GM19193 (cell line): Measurements from ENCODE around the gene ZBED4.

ENCODE experiments used
- POLR2A ChIP-seq: IDR thresholded peaks from 4 replicates; pipeline ENCODE4 v1.6.1; 2011; ENCODE audit not compliant: insufficient read depth, insufficient read length; ENCODE audit errors: extremely low read depth

ZBED4 gene

DNA sequence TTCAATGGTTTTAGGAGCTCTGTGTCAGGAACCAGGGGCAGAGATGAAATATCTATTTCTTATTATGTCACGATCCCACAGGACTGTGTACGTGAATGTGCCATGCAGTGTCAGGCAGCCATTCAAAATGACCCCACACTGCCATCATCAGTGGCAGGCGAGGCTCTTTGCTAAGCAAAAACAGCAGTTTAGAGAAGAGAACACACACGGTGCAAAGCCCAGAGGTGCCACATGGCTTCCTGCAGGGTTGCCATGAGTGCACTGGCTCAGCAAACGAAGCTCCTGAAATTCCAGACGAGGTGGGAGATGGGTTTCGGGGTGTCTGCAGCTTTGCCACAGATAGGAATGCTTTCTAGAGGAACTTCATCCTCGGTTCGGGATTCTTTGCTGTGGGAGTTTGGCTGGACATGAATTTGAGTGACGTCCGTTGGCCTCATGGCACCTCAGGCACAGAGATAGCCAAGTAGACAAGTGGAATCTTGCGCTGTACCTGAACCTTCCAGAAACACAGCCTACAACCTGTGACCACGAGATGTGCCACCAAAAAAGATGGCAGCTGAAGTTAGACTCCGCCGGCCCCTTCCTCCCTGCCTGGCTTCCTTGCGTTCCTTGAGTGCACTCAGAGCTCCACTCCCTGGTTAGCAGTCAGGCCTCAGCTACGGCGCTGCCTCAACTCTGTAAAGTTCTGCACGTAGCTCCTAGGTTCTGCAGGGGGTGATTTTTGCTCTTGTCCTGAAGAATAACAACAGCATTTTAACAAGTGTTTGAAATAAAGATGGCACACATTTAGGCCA, 7.8 kb upstream of the ZBED4 start:
- TF ChIP-seq POLR2A, result no peak

DNA sequence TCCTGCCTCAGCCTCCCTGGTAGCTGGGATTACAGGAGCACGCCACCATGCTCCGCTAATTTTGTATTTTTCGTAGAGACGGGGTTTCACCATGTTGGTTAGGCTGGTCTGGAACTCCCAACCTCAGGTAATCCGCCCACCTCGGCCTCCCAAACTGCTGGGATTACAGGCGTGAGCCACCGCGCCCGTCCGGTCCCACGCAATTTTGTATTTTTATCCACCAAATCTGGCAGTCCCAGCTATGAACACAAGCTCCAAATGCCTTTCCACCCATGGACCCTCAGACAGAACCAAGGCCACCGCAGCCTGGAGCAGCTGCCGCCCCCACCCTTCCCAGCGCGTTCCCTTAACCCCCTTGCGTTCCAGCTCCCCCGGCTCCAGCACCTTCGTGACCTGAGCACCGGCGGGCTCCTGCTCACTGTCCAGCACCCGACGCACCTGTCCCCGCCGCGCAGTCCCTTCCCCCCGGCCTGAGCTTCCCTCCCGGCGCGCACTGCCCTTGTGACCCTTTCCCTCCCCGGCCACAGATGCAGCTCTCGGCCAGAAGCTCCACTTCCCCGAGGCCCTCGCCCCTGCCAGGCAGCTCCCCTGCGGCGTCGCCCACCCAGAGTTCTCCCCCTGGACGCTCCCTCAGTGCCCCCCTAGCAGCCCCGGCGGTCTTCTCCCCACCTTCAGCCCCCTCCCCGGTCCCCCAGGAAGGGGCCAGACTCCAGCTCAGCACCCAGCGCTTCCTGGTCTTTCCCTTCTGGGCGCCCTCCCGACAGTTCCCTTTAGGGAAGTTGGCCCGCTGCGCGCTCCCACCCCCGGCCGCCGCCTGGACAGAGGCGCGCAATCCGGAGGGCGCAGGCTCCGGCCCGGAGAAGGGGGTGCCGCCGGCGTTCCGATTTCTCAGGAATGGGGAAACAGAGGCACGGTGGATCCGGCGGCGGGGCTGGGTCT, 5.6 kb upstream of the ZBED4 start:
- TF ChIP-seq POLR2A, result no peak

DNA sequence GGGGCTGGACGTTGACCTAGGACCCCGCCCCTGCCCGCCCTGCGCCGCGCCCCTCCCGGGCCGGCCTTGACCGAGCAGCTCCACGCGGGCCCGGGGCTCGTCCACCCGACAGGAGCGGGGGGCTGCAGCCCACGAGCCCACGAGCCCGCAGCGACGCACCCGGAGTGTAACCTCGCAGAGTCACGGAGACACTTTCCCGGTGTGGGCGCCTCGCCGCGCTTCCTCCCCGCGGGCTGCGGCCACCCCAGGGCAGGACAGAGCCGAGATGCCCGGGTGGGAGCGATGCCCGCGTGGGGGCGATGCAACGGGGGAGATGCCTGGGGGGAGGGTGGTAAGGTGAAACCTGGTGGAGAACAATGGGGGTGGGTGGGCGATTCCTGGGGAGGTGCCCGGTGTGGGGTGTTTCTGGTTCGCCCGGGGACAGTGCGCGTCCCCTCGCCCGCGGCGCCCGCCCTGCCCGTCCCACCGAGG, 4.9 kb upstream of the ZBED4 start:
- TF ChIP-seq POLR2A, result no peak

DNA sequence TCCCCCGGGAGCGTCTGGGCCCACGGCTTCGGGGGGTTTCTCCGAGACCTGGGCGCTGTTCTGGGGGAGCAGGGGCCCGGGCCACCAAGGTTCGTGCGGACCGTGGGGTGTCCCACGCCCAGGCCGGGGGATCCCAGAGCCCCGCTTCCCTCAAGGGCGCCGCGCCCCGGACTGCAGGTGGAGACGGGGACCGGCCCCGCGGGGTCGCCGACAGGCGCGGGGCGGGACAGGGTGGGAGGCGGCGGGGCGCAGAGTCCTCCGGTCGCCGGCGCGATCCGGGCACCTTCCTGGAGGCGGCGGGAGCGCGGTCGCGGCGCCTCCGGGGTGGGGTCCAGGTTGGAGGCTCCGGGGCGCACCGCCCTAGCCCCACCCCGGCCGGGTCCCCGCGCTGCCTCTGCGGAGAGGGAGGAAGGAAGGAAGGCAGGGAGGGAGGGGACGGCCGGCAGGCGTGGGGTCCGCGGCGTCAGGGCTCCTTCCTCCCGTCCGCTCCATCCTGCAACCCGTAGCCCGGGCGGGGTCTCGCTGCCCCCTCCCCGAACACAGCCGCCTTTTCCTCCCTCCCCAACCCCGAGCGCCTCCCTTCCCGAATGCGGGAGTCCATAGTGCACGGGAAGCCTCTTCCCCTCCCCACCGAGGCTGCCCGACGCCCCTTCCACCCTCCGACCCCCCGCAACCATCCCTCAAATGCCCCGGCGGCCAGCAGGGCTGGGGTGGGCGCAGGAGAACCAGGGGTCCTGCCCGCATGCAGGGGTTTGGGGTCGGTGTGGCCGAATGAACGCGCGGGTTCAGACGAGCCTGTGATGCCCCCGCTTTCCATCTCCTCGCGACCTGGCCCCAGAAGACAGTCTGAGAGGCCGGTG, 4.3 kb upstream of the ZBED4 start:
- no peak for TF ChIP-seq POLR2A

DNA sequence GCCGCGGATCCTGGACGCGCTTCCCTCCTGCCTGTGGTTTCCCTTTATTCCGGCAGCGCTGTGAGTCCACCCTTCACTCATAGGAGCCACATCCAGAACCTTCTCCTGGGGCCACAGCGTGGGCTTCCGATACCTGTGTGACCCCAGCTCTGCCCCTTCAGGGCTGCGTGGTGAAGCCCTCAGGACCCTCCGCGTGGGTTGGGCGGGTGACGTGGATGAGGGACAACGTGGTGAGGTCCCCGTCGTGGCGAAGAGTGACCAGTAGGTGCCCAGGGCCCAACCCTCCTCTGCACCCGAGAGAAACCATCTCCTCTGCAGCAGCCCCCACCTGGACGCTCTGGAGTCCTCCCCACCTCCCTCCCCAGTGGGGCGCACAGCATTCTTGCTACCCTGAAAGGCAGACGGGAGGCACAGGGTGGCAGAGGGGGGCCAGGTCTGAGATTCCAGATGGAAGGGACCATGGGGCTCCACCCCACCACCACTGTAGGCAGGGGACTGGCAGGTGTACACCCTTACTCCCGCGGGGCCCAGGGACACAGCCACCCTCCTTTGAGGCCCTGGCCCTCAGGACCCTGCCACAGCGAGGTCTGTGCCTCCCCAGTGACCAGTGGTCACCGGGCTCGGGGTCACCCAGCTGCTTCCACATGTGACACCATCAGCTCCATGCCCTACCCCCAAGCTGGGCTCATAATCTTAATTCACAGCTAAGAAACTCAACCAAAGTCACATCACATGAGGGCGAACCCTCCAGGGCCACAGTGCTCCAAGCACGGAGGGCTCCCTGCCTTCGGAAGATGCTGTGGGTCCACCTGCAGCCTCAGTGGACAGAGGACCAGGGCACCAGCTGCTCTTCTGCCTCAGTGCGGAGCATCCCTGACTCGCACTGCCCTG, 3.4 kb upstream of the ZBED4 start:
- TF ChIP-seq POLR2A, result no peak

DNA sequence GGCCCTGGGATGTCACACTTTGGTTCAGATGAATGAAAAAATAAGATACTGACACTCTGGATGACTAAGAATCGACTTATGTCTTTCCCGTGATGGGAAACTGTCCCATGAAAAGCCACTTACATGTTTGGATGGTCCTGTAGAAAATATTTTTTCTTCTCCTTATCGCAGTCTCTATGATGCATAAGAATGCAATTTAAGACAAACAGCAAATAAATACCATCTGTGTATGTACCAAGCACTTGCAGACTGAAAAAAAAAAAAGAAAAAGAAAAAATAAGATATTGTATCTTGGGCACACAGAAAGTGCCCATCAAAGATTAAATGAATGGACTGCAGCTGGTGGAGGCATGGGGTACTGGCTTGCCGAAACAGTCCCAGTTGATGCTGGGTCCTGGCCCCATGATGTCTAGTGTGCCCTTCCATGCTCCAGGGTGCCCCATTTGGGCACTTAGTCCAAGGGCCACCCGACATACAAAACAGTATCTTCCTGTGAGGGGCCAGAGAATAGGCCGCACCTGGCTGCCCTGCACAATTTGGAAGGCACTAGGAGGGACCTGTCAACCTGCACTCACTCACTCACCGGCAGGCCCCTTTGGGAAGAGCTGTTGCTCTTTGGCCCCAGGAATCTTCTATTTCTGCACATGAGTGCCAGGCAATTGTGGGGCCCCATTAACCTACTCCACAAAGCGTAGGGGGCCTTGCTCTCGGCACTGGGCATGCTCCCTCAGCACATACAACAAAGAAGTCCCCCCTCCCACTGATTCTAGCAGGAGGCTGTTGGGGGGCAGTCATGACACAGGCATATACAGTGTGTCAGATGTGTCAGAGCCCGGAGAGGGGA, 2.5 kb upstream of the ZBED4 start:
- no peak for TF ChIP-seq POLR2A

DNA sequence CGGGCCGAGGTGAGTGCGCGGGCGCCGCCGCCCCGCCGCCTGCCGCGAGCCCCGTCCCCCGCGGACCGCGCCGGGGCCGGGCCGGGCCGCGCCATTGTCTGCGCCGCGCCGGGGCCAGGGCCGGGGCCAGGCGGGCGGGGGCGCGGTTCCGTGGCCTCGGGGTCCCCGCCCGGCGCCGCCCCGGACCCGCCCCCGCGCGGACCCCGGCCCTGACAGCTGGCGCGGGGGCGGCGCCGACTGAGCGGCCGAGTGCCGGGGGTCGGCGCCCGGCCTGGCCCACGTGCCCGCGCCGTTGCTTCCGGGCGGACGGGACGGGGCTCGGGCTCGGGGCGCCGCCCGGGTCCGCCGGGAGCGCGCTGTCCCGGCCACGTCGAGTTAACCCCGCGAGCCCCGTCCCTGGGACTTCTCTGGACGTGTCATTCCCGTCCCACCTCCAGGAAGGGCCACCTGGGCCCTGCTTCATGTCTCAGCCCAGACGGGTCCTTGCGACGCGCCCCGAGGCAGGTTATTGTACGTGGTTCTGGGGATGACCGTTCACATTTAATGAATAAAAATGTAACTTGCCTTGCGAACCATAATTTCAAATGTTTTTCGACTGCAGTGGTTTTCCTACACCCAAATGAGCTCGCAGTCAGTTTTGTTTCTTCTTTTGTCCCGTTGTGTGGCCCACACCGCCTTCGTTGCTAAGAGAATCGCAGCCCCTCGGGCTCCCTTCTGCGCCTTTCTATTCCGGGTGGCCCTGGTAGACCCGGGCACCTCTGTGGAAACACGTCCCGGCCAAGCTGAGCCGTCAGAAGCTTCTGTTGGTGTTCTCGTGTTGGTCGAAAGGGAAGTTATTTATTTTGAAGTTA, 562 bp downstream of the ZBED4 start:
- peak; percentile 13 for TF ChIP-seq POLR2A

DNA sequence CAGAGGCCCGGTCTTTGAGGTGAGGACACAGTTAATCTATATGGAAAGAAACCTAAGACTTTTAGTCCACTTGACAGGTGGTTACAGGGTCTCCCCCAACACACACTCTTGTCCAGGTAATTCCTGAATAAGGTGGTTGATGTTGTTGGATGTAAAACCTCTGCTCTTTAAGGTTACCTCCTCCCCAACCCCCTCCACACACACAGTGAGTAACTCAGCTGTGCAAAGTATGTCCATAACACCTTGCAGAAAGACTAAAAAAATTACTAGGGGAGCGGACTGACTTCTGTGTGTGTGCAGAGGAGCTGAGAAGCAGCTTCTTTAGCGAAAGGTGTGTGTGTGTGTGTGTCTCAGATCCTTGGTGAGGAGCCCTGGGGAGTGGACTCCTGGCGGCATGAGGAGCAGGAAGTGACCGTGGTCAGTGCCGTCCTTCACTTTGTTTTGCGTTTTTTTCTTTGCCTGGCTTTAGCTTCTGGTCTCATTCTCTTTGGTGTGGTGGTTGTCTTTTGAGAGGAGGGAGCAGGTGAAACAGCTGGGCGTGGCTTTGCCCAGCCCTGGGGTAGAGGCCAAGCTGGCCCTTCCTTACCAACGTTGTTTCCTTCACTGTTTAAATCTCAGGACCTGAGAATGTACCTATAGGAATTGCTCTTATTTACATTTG, 1.7 kb downstream of the ZBED4 start:
- no peak for TF ChIP-seq POLR2A

DNA sequence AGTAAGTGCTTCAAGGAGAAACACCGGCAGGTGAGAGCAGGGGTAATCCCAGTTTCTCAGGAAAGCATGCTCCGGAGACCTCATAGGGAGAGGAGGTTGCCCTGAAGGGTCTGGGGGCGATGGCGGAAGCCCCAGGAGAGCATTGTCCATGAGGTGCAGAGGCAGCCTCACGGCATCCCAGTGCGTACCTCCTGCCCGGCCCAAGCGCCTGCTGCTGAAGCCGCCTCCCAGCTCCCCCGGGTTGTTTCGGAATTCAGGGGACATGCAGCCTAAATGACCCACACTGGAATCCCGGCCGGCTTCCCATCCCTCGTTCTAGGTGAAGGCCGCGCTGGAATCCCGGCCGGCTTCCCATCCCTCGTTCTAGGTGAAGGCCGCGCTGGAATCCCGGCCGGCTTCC, 2.7 kb downstream of the ZBED4 start:
- TF ChIP-seq POLR2A, result no peak

DNA sequence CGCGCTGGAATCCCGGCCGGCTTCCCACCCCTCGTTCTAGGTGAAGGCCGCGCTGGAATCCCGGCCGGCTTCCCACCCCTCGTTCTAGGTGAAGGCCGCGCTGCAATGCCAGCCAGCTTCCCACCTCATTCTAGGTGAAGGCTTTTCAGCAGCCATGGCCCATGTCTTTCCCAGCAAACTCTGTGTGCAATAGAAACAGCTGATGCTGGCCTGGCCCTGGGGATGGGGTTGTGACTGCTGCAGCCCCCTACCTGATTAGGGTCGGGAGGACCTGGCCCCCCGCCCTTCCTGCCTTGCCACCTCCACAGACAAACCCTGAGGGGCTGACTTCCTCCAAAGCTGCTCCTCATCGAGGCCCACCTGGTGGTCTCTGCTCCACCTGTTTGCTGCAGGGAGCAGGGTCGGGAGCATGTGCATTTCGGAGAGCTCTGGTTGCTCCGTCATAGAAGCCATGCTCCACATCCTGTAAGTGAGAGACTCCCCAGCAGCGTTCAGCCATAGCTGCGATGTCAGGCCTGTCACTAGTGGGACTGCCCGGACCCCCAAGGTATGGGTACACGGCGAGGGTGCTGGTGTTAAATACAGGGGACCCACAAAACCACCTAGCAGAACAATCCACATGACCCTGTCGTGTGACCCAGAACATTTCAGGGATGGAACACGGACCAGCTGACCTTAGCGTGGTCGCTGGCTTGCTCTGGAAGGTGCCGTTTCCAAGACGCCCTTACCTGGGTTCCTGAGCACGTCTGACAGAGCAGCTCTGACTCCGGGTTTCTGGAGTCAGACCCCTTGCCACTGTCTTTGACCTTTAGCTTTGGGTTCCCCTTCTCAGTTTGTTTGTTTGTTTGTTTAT, 3.3 kb downstream of the ZBED4 start:
- no peak for TF ChIP-seq POLR2A

DNA sequence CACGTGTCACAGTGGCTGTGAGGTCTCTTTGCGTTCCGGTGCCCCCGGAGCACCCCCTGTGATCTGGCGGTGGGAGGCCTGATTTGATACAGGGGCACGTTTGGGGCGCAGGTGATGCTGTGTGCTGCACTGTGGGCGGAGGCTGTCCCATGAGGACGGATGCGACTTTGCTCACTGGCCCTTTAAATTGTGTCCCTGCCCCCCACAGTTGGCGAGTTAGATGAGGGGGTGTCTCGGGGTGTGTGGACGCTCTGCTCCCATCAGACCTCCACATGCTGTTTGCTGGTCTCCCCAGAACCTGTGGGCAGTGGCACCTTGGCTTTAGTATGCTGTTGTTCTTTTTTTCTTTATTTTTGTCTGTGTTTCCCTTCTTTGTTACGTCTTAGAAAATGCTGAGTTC, 5.2 kb downstream of the ZBED4 start:
- no peak for TF ChIP-seq POLR2A
